Ascending aorta (tissue), 2 donors: ENCODE results near the gene PSMD10. TPM values are rescaled to one million over a fixed set of nuclear protein-coding genes. Genes with fewer than 3 reads are reported as not detected.

Source experiments
- DNase-seq, 2 donors: peaks; one replicate each; pipeline ENCODE4 v3.0.0-alpha.2; 2019; ENCODE audit warnings: low spot score in 2 of 2
- H3K27ac ChIP-seq, 2 donors: fragments of 200-600 bp; sonication (generic); one replicate each; pipeline ENCODE4 v1.5.1; 2016 to 2017; ENCODE audit warnings: mild to moderate bottlenecking in 1 of 2
- H3K27me3 ChIP-seq: fragments of 200-600 bp; sonication (generic); one replicate; pipeline ENCODE4 v1.5.1; 2017
- H3K36me3 ChIP-seq, 2 donors: fragments of 200-600 bp; sonication (generic); one replicate each; pipeline ENCODE4 v1.5.1; 2016
- H3K4me1 ChIP-seq, 2 donors: fragments of 200-600 bp; sonication (generic); one replicate each; pipeline ENCODE4 v1.5.1; 2016 to 2017; ENCODE audit warnings: mild to moderate bottlenecking in 1 of 2
- H3K4me3 ChIP-seq, 2 donors: fragments of 200-600 bp; sonication (generic); one replicate each; pipeline ENCODE4 v1.5.1; 2016 to 2017; ENCODE audit warnings: mild to moderate bottlenecking in 1 of 2
- H3K9me3 ChIP-seq, 2 donors: fragments of 200-600 bp; sonication (generic); one replicate each; pipeline ENCODE4 v1.5.1; 2016
- intact Hi-C: fragments of 100-400 bp; cut with DNase I; formaldehyde crosslinking; loops from one replicate; pipeline ENCODE4 v1.15.1; 2023
- total RNA-seq: library from RNA; depleted of rRNA; stranded (reverse); fragments of >200 nt; gene quantifications from one replicate; pipeline ENCODE4 v1.1.0, GENCODE V29; 2016
- TF ChIP-seq, protein P1 (sequence below), 3 experiments: fragments of 200-600 bp in 2 of 3; fragments of 450-650 bp in 1 of 3; sonication (generic) in 2 of 3; IDR thresholded peaks; one replicate each; pipeline ENCODE4 v1.5.1; 2016 to 2019; ENCODE audit warnings: antibody characterized with exemption in 3 of 3, mild to moderate bottlenecking in 1 of 3, moderate library complexity in 1 of 3

The PSMD10 gene
- total RNA-seq, 1 donor from 2014 or later: 11.5 TPM

DNA sequence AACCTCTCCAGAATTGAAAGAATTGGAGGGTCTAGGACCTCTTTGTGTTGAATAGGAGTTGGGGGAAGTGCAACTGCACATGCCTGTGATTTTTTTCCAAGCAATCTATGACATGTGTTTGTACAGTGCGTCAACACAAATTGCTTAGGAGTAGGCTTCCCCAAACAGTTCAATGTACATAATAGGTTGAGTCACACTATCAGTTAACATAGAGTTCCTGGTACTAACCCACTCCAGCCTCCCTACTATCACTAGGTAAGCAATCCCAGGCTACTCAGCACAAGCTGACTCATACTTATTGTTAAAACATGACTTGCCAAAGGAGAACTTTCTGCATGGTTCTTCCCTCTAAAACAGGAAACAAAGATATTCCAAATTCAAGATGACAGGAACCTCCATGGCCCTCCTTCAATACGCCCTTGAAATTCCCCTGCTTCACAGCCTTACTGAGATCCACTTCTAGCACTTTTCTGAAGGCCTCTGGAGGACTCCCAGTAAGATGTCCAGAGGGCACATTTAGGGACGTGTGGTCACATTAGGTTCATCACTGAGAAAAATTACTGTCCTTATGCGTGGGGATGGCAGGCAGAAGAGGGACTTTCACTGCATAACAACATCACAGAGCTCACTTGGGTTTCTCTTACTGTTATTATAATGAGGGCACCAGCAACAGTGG, 54.9 kb downstream of the PSMD10 start:
- no peaks in the 10 kb centered on the region for H3K36me3 ChIP-seq
- H3K27ac ChIP-seq: no peak overlapping the region
- no peaks in the 10 kb centered on the region for H3K9me3 ChIP-seq
- H3K4me1 ChIP-seq: no peaks in the 10 kb centered on the region
- intact Hi-C loops: no loop called here
- DNase-seq: no peak
- TF ChIP-seq, protein P1, sequence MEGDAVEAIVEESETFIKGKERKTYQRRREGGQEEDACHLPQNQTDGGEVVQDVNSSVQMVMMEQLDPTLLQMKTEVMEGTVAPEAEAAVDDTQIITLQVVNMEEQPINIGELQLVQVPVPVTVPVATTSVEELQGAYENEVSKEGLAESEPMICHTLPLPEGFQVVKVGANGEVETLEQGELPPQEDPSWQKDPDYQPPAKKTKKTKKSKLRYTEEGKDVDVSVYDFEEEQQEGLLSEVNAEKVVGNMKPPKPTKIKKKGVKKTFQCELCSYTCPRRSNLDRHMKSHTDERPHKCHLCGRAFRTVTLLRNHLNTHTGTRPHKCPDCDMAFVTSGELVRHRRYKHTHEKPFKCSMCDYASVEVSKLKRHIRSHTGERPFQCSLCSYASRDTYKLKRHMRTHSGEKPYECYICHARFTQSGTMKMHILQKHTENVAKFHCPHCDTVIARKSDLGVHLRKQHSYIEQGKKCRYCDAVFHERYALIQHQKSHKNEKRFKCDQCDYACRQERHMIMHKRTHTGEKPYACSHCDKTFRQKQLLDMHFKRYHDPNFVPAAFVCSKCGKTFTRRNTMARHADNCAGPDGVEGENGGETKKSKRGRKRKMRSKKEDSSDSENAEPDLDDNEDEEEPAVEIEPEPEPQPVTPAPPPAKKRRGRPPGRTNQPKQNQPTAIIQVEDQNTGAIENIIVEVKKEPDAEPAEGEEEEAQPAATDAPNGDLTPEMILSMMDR (IDR thresholded peaks at IDR 0.05): no peak
- H3K4me3 ChIP-seq: no peak overlapping the region
- H3K27me3 ChIP-seq: no peaks in the 10 kb centered on the region

DNA sequence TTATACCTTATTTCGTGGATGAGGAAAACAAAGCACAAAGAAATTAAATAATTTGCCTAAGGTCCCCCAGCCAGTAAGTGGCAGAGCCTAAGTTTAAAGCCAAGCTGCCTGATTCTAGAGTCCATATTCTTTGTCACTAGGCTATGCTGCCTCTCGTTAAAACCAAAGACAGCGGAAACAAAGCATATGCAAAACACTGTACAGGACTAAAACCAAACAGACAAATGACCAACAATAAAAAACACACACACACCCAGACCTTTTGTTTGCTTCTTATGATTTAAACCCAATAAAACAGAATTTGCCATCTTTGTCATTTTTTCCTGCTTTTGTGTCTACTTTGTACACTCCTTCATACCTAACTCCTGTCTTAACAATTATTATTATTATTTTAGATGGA, 56.6 kb downstream of the PSMD10 start:
- Histone ChIP-seq H3K9me3 (no peaks in the 10 kb centered on the region), H3K36me3 (no peaks in the 10 kb centered on the region), H3K27me3 (no peaks in the 10 kb centered on the region), H3K27ac (no peak overlapping the region), H3K4me1 (no peaks in the 10 kb centered on the region), H3K4me3 (no peak overlapping the region)
- intact Hi-C loops: no loop called here
- TF ChIP-seq, protein P1 (IDR thresholded peaks at IDR 0.05): no peak
- no peak for DNase-seq

Other genes starting within 250 kb of the PSMD10 start
- gene TEX13B, start 109.2 kb downstream of the PSMD10 start, total RNA-seq: not detected
- gene VSIG1, start 46.5 kb downstream of the PSMD10 start, total RNA-seq: 2.9 TPM
- gene ATG4A, start 236 bp upstream of the PSMD10 start, total RNA-seq: 15.0 TPM